Measurements from ENCODE around the gene ZSCAN1.

DNA sequence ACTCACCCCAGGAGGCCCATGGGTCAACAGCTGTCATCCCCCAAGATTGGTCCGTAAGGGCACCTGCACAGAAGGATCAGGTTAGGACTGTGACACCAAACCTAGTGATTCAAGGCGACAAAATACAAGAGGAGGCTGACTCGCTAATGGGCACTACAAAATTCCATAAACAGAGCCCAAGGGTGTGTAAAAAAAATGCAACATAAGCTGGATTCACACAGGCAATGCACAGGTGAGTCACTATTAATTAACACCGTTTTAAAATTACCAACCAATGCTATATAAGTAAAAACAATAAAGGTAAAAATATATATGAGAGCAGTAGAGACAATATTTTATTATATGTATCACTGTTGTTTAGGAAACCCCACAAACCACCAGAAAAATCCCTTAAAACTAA, 33.1 kb upstream of the ZSCAN1 start:
- TF ChIP-seq, protein P1, sequence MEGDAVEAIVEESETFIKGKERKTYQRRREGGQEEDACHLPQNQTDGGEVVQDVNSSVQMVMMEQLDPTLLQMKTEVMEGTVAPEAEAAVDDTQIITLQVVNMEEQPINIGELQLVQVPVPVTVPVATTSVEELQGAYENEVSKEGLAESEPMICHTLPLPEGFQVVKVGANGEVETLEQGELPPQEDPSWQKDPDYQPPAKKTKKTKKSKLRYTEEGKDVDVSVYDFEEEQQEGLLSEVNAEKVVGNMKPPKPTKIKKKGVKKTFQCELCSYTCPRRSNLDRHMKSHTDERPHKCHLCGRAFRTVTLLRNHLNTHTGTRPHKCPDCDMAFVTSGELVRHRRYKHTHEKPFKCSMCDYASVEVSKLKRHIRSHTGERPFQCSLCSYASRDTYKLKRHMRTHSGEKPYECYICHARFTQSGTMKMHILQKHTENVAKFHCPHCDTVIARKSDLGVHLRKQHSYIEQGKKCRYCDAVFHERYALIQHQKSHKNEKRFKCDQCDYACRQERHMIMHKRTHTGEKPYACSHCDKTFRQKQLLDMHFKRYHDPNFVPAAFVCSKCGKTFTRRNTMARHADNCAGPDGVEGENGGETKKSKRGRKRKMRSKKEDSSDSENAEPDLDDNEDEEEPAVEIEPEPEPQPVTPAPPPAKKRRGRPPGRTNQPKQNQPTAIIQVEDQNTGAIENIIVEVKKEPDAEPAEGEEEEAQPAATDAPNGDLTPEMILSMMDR (IDR thresholded peaks at IDR 0.05; ENCODE audit: poor library complexity) = no peak
- TF ChIP-seq EZH2phosphoT487 (IDR thresholded peaks at IDR 0.05; ENCODE audit: low read depth, severe bottlenecking, unreplicated experiment) (no peak), EZH2 (IDR thresholded peaks at IDR 0.05; ENCODE audit: borderline replicate concordance) (no peak)
